ENCODE results near the gene POLR2M. TPM values are rescaled to one million over a fixed set of nuclear protein-coding genes. Genes with fewer than 3 reads are reported as not detected.

The POLR2M gene
- 125 and 206 TPM in 2 replicates for total RNA-seq (2012; rRNA removed)

DNA sequence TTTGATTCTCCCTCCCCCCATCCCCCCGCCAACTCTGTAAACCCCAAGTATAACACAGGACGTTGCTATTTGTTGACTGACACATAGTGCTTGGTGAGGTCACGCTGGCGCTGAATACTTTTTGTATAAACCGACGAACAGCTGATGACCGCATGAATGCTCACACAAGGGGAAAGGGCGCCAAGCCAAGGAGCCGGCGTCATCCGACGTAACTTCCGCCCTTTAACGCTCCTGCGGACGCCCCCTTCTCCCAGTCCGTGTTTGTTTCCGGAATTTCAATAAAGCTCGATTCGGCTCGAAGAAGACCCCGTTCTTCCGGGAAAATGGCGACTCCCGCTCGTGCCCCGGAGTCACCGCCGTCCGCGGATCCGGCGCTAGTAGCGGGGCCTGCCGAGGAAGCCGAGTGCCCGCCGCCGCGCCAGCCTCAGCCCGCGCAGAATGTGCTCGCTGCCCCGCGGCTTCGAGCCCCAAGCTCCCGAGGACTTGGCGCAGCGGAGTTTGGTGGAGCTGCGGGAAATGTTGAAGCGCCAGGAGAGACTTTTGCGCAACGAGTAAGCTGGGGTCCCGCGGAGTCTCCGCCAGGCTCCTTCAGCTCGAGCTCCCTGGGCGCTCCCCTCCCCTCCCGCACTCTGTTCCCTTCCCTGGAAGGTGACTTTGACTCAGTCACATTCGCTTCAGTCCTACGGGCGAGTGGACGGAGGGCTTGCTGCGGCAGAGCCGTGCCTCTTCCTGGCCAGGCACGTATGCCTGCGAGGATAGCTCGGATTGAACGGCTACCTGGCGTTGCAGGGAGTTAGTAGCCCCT is at the start of gene POLR2M:
Gene POLR2M (plus strand): TSS at position 310 of the 805 bp plus-strand sequence. CDS start 129 bp downstream, at position 439.
- Histone ChIP-seq H3K36me3 (ENCODE audit: insufficient read depth, low read length) (peaks cover 26% of the 10 kb centered on the region), H3K9me3 (replicated peaks; ENCODE audit: low read length) (no peaks in the 10 kb centered on the region), H3K4me2 (ENCODE audit: low read length) (peak within 1 kb of the TSS; percentile 80), H3K4me1 (ENCODE audit: control insufficient read depth, insufficient read depth, low read length) (peaks cover 18% of the 10 kb centered on the region), H3K27me3 (ENCODE audit: control insufficient read depth, insufficient read depth, low read length) (no peaks in the 10 kb centered on the region), H3K9ac (ENCODE audit: low read depth, low read length) (peak within 1 kb of the TSS; percentile 94), H3K4me3 (ENCODE audit: low read length) (peak within 1 kb of the TSS; percentile 85)

DNA sequence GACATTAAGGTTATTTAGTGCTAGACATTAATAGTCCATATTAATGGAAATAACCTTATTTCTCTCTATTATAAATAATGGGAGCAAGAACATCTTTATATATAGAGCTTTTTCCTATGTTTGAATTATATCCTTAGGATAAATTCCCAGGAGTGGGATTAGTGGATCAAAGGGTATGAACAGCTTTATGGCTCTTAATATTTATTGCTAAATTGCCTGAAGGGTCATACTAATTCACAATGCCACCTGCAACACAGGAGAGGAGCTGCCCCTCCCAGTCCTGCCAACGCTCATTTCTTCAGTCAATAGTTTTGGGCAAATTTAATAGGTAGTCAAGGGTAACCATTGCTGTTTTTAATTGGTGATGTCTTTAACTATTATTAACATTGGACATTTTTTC is 48.9 kb upstream of the POLR2M start:
- H3K9ac ChIP-seq (ENCODE audit: low read depth, low read length): no peak overlapping the region
- no peak overlapping the region for H3K4me2 ChIP-seq (ENCODE audit: low read length)
- H3K27me3 ChIP-seq (ENCODE audit: control insufficient read depth, insufficient read depth, low read length): peaks cover 7% of the 10 kb centered on the region
- peaks cover 5% of the 10 kb centered on the region for H3K4me1 ChIP-seq (ENCODE audit: control insufficient read depth, insufficient read depth, low read length)
- H3K4me3 ChIP-seq (ENCODE audit: low read length): no peak overlapping the region
- no peaks in the 10 kb centered on the region for H3K36me3 ChIP-seq (ENCODE audit: insufficient read depth, low read length)
- H3K9me3 ChIP-seq (replicated peaks; ENCODE audit: low read length): no peaks in the 10 kb centered on the region

DNA sequence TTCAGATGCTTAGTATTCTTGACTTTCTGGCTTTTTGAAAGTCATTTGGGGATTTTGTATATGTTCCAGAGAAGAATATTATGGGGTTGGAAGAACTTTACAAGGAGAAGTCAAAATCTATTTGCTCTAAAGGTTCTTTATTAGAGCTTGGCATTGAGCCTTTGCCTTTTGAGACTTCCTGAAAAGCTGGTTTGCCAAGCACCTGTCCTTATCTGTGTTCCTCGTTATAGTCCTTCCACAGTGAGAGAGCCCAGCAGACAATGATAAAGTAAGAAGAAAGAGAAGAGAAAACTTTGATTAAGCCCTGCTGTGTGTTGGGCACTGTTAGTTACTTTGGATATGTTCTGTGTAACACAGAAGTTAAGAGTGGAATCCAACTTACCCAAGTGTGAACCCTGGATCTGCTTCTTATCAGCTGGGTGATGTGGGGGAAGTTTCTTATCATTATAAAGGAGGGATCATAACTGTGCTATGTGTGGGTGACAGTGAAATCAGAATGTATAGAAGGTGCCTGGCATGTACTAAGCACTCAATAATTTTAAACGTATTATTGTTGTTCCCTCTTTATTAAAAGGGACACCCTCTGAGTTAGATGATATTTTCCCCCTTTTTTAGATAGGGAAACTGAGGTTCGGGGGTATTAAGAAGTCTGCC is 44.3 kb upstream of the POLR2M start:
- no peak overlapping the region for H3K4me2 ChIP-seq (ENCODE audit: low read length)
- no peaks in the 10 kb centered on the region for H3K9me3 ChIP-seq (replicated peaks; ENCODE audit: low read length)
- H3K36me3 ChIP-seq (ENCODE audit: insufficient read depth, low read length): no peaks in the 10 kb centered on the region
- no peak overlapping the region for H3K4me3 ChIP-seq (ENCODE audit: low read length)
- H3K4me1 ChIP-seq (ENCODE audit: control insufficient read depth, insufficient read depth, low read length): peaks cover 4% of the 10 kb centered on the region
- peaks cover 7% of the 10 kb centered on the region for H3K27me3 ChIP-seq (ENCODE audit: control insufficient read depth, insufficient read depth, low read length)
- no peak overlapping the region for H3K9ac ChIP-seq (ENCODE audit: low read depth, low read length)

DNA sequence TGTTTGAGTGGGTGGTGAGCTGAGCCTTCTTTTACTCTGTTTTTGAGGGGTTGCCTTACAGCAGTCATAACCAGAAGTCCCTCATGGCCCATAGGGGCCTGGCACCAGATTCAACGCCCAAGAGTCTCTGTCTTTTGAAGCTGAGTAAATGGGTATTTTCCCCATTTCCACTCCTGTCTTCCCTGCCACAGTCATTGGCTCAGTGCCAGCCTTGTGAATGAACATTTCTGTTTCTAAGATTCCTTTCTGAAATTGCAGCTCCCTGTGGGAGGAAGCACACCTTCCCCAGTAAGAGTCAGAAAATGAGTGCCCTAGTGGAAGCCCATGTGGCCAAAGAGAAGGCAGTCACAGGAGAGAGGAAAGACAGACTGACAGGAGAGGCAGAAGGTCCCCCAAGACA is 43.7 kb upstream of the POLR2M start:
- Histone ChIP-seq H3K9ac (ENCODE audit: low read depth, low read length) (no peak overlapping the region), H3K4me2 (ENCODE audit: low read length) (no peak overlapping the region), H3K9me3 (replicated peaks; ENCODE audit: low read length) (no peaks in the 10 kb centered on the region), H3K4me1 (ENCODE audit: control insufficient read depth, insufficient read depth, low read length) (peaks cover 10% of the 10 kb centered on the region), H3K27me3 (ENCODE audit: control insufficient read depth, insufficient read depth, low read length) (peaks cover 7% of the 10 kb centered on the region), H3K4me3 (ENCODE audit: low read length) (no peak overlapping the region), H3K36me3 (ENCODE audit: insufficient read depth, low read length) (no peaks in the 10 kb centered on the region)

DNA sequence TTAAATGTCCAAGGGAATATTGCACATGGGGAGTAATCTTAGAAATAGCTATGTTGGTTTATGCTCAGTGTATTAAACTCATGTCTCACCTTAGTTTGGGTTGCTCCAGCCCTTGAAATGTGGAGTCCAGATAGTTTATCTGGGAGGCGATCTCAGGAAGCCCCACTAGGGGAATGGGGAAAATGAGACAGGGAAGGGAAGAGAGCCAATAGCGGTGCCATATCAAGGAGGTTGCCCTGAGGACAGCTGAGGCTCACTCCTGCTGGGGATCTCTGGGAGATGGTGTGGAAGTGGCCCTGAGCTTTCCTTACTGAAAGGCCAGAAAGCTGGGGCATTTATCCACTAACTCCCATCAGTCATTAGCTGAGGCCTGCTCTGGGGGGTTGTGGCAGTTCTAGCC is 43.3 kb upstream of the POLR2M start:
- Histone ChIP-seq H3K4me3 (ENCODE audit: low read length) (no peak overlapping the region), H3K27me3 (ENCODE audit: control insufficient read depth, insufficient read depth, low read length) (peaks cover 7% of the 10 kb centered on the region), H3K9ac (ENCODE audit: low read depth, low read length) (no peak overlapping the region), H3K9me3 (replicated peaks; ENCODE audit: low read length) (no peaks in the 10 kb centered on the region), H3K4me1 (ENCODE audit: control insufficient read depth, insufficient read depth, low read length) (peaks cover 12% of the 10 kb centered on the region), H3K36me3 (ENCODE audit: insufficient read depth, low read length) (no peaks in the 10 kb centered on the region), H3K4me2 (ENCODE audit: low read length) (no peak overlapping the region)

DNA sequence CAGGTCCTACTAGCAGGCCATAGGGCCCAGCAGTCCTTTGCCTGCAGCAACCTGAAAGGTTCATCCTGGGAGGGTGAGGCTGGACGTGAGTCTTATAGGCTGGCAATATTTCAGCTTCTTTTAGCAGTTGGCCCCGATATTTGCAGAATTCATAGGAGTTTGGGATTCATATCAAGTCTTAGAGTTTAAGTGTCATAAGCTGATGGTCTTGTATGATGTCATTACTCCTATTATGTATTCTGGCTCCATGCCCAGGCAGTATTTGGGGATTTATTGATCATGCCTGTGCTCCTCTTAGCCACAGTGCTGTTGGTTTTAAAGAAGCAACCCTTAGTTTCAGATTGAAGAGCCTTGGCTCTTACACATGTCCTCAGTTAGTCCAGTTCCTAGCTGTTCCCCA is 41.3 kb upstream of the POLR2M start:
- no peaks in the 10 kb centered on the region for H3K36me3 ChIP-seq (ENCODE audit: insufficient read depth, low read length)
- no peaks in the 10 kb centered on the region for H3K9me3 ChIP-seq (replicated peaks; ENCODE audit: low read length)
- H3K9ac ChIP-seq (ENCODE audit: low read depth, low read length): no peak overlapping the region
- no peak overlapping the region for H3K4me3 ChIP-seq (ENCODE audit: low read length)
- H3K4me1 ChIP-seq (ENCODE audit: control insufficient read depth, insufficient read depth, low read length): peaks cover 12% of the 10 kb centered on the region
- peaks cover 7% of the 10 kb centered on the region for H3K27me3 ChIP-seq (ENCODE audit: control insufficient read depth, insufficient read depth, low read length)
- H3K4me2 ChIP-seq (ENCODE audit: low read length): no peak overlapping the region

DNA sequence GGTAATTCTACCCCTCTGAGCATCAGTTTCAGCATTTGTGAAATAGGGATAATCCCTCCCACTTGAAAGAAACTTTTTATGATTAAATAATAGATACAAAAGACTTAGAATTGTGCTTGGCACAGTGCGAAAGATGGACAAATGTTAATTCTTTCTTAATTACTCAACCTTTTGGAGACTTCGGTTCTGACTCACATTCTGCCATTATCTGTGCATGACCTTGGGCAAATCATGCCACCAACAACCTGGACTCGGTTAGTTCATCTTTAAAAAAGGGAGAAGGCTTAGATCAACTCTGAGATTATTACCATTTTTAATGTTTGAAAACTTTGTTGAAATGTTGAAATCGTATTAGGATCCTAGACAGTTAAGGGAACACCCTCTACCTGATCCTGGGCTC is 40.6 kb upstream of the POLR2M start:
- Histone ChIP-seq H3K27me3 (ENCODE audit: control insufficient read depth, insufficient read depth, low read length) (peaks cover 7% of the 10 kb centered on the region), H3K4me3 (ENCODE audit: low read length) (no peak overlapping the region), H3K4me2 (ENCODE audit: low read length) (no peak overlapping the region), H3K36me3 (ENCODE audit: insufficient read depth, low read length) (no peaks in the 10 kb centered on the region), H3K9ac (ENCODE audit: low read depth, low read length) (no peak overlapping the region), H3K4me1 (ENCODE audit: control insufficient read depth, insufficient read depth, low read length) (peaks cover 12% of the 10 kb centered on the region), H3K9me3 (replicated peaks; ENCODE audit: low read length) (no peaks in the 10 kb centered on the region)

DNA sequence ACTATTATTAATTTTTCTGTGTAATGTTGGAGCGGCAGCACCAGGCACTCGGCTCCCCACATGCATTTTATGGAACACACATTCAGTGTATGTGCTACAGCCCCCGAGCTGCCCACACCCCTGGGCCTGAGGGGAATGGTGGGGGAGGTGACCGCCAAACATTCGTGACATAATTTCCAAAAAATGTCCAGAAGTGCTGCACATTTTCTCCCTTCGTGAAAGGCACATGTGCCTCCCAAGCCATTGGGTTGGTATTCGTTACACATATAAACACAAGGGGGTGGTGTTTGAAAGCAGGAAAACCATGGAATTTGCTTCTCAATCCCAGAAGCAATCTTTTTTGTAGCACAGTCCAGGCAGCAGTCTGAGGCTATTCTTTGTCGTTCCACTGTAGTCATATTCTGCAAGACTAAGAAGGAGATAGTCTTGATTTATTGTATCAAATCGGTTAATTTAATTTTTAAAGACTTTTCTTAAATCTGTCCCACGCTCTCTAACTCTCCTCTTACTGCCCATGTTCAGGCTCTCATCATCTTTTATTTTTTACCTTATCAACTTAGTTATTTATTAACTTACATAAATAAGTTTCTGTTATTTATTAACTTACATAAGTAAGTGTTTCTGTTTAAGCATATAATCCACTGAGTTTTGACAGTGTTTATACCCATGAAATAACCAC is 39.2 kb upstream of the POLR2M start:
- H3K4me3 ChIP-seq (ENCODE audit: low read length): peak overlapping the region; percentile 46
- H3K9ac ChIP-seq (ENCODE audit: low read depth, low read length): no peak overlapping the region
- H3K4me1 ChIP-seq (ENCODE audit: control insufficient read depth, insufficient read depth, low read length): peaks cover 15% of the 10 kb centered on the region
- H3K4me2 ChIP-seq (ENCODE audit: low read length): peak overlapping the region; percentile 71
- no peaks in the 10 kb centered on the region for H3K27me3 ChIP-seq (ENCODE audit: control insufficient read depth, insufficient read depth, low read length)
- H3K9me3 ChIP-seq (replicated peaks; ENCODE audit: low read length): no peaks in the 10 kb centered on the region
- no peaks in the 10 kb centered on the region for H3K36me3 ChIP-seq (ENCODE audit: insufficient read depth, low read length)

DNA sequence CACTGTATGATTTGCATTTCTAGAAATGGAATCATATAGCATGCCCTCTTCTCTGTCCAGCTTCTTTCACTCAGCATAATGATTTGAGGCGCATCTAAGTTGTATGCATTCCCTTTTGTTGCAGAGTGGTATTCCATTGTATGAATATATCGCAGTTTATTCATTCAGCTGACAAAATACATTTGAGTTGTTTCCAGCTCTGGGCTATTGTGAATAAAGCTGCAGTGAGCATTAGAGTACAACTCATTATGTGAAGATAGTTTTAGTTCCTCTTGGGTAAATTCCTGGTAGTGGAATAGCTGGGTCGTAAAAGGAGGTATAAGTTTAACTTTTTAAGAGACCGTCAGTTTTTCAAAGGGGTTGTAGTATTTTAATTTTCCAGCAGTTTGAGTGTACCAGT is 38.5 kb upstream of the POLR2M start:
- Histone ChIP-seq H3K9me3 (replicated peaks; ENCODE audit: low read length) (no peaks in the 10 kb centered on the region), H3K4me3 (ENCODE audit: low read length) (no peak overlapping the region)

DNA sequence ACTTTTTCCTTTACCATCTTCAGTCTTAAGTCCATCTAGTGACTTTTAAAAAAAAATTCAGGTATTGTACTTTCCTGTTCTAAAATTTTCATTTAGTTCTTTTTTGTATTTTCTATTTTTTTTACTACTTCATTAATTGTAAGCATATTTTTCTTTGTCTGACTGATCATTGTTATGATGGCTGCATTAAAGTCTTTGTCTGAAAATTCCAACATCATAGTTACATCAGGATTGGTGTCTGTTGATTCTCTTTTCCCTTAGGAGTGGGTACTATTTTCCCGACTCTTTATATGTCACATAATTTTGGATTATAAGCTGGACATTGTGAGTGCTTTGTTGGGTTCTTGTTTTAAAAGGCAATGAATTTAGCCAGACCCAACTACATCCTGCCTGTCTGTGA is 34.9 kb upstream of the POLR2M start:
- H3K9ac ChIP-seq (ENCODE audit: low read depth, low read length): no peak overlapping the region
- no peak overlapping the region for H3K4me2 ChIP-seq (ENCODE audit: low read length)
- H3K36me3 ChIP-seq (ENCODE audit: insufficient read depth, low read length): no peaks in the 10 kb centered on the region
- H3K4me3 ChIP-seq (ENCODE audit: low read length): no peak overlapping the region
- peaks cover 15% of the 10 kb centered on the region for H3K4me1 ChIP-seq (ENCODE audit: control insufficient read depth, insufficient read depth, low read length)
- no peaks in the 10 kb centered on the region for H3K27me3 ChIP-seq (ENCODE audit: control insufficient read depth, insufficient read depth, low read length)
- H3K9me3 ChIP-seq (replicated peaks; ENCODE audit: low read length): no peaks in the 10 kb centered on the region

More for the DNA sequence above, 38.5 kb upstream of the POLR2M start:
- peak overlapping the region; percentile 71 for H3K4me2 ChIP-seq (ENCODE audit: low read length)
- peaks cover 15% of the 10 kb centered on the region for H3K4me1 ChIP-seq (ENCODE audit: control insufficient read depth, insufficient read depth, low read length)
- H3K27me3 ChIP-seq (ENCODE audit: control insufficient read depth, insufficient read depth, low read length): no peaks in the 10 kb centered on the region
- no peak overlapping the region for H3K9ac ChIP-seq (ENCODE audit: low read depth, low read length)
- H3K36me3 ChIP-seq (ENCODE audit: insufficient read depth, low read length): no peaks in the 10 kb centered on the region

DNA sequence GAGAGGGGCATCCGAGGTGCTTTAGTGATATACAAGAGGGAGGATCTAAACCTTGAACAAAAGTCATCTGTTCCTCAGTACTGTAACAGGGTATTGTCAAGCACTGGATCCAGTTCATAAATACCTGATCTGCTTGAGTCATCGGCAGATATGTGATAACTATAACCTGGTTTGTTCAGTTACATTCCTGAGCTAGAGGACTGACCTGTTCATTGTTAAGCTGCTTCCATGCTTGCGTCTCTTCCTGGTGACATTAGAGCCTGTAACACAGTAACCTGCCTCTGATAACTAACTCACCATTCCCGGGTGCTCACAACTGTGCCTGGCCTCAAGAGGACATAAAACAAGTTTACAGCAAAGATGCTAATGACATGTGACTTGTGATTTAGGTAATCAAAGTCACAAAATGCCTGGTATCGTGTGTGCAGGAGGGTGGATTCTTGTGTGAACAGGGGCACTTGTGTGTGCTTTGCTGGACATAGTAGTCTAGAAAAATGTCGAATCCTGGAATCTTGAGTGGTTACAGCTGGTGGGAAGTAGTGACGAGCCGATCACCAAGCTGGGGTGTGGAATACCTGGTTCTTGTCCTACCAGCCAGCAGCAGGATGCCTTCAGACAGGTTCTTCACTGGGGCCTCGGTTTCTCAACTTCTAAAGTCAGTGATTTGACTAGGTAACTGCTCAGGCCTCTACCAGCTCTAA is 30.9 kb upstream of the POLR2M start:
- Histone ChIP-seq H3K36me3 (ENCODE audit: insufficient read depth, low read length) (no peaks in the 10 kb centered on the region), H3K4me3 (ENCODE audit: low read length) (no peak overlapping the region), H3K4me1 (ENCODE audit: control insufficient read depth, insufficient read depth, low read length) (peaks cover 16% of the 10 kb centered on the region), H3K9ac (ENCODE audit: low read depth, low read length) (no peak overlapping the region), H3K27me3 (ENCODE audit: control insufficient read depth, insufficient read depth, low read length) (no peaks in the 10 kb centered on the region), H3K9me3 (replicated peaks; ENCODE audit: low read length) (no peaks in the 10 kb centered on the region), H3K4me2 (ENCODE audit: low read length) (no peak overlapping the region)
